H9 (cell line): ENCODE measurements around the gene UBE2Z. TPM values are rescaled to one million over a fixed set of nuclear protein-coding genes. Genes with fewer than 3 reads are reported as not detected.

Experiments used
- DNase-seq: peaks from one replicate; pipeline ENCODE4 v3.0.0-alpha.2; 2017
- H2AFZ ChIP-seq: one replicate; pipeline ENCODE4 v1.6.1; 2013; ENCODE audit warnings: mild to moderate bottlenecking, low read length, control low read depth, moderate library complexity
- H2AK5ac ChIP-seq: 2 replicates; pipeline ENCODE4 v1.6.1; 2013; ENCODE audit warnings: low read length, control low read depth, mixed read lengths; ENCODE audit not compliant: insufficient read length
- H2BK120ac ChIP-seq: one replicate; pipeline ENCODE4 v1.6.1; 2013; ENCODE audit warnings: low read depth, mild to moderate bottlenecking, low read length, control low read depth, inconsistent platforms; ENCODE audit not compliant: poor library complexity, severe bottlenecking
- H2BK12ac ChIP-seq: 2 replicates; pipeline ENCODE4 v1.6.1; 2013; ENCODE audit warnings: low read length, control low read depth, mixed read lengths, low read depth; ENCODE audit not compliant: insufficient read length
- H2BK15ac ChIP-seq: 2 replicates; pipeline ENCODE4 v1.6.1; 2013; ENCODE audit warnings: low read depth, low read length, control low read depth
- H2BK20ac ChIP-seq: one replicate; pipeline ENCODE4 v1.6.1; 2013; ENCODE audit warnings: low read depth, mild to moderate bottlenecking, low read length, control low read depth, inconsistent platforms; ENCODE audit not compliant: poor library complexity, severe bottlenecking
- H2BK5ac ChIP-seq: 2 replicates; pipeline ENCODE4 v1.6.1; 2013; ENCODE audit warnings: low read length, control low read depth, mixed read lengths; ENCODE audit not compliant: insufficient read length
- H3K14ac ChIP-seq: 2 replicates; pipeline ENCODE4 v1.6.1; 2013; ENCODE audit warnings: low read length, control low read depth; ENCODE audit not compliant: insufficient read depth
- H3K18ac ChIP-seq: 2 replicates; pipeline ENCODE4 v1.6.1; 2013; ENCODE audit warnings: low read depth, mild to moderate bottlenecking, mixed read lengths, low read length, control low read depth; ENCODE audit not compliant: insufficient read length
- H3K23ac ChIP-seq: 2 replicates; pipeline ENCODE4 v1.6.1; 2013; ENCODE audit warnings: low read length, control low read depth, mixed read lengths, low read depth; ENCODE audit not compliant: insufficient read length
- H3K23me2 ChIP-seq: 2 replicates; pipeline ENCODE4 v1.6.1; 2013; ENCODE audit warnings: low read depth, mild to moderate bottlenecking, mixed read lengths, low read length, control low read depth; ENCODE audit not compliant: insufficient read length, poor library complexity, severe bottlenecking
- H3K27ac ChIP-seq: 2 replicates; pipeline ENCODE4 v1.5.1; 2013; ENCODE audit warnings: low read length, control low read depth, mixed read lengths, low read depth; ENCODE audit not compliant: insufficient read length
- H3K27me3 ChIP-seq: 2 replicates; pipeline ENCODE4 v1.6.1; 2013; ENCODE audit warnings: low read length, control low read depth, inconsistent platforms; ENCODE audit not compliant: insufficient read depth
- H3K4ac ChIP-seq: 2 replicates; pipeline ENCODE4 v1.6.1; 2013; ENCODE audit warnings: low read depth, mild to moderate bottlenecking, control low read depth, inconsistent platforms, low read length, moderate library complexity
- H3K4me1 ChIP-seq: 2 replicates; pipeline ENCODE4 v1.6.1; 2013; ENCODE audit warnings: low read length, control low read depth, inconsistent platforms; ENCODE audit not compliant: insufficient read depth
- H3K4me2 ChIP-seq: 2 replicates; pipeline ENCODE4 v1.6.1; 2013; ENCODE audit warnings: low read length, control low read depth, mixed read lengths; ENCODE audit not compliant: insufficient read length, insufficient read depth
- H3K56ac ChIP-seq: 2 replicates; pipeline ENCODE4 v1.6.1; 2013; ENCODE audit warnings: low read depth, mild to moderate bottlenecking, mixed read lengths, low read length, control low read depth; ENCODE audit not compliant: insufficient read length
- H3K79me1 ChIP-seq: 2 replicates; pipeline ENCODE4 v1.6.1; 2013; ENCODE audit warnings: low read depth, mild to moderate bottlenecking, moderate library complexity, low read length, control low read depth, inconsistent platforms; ENCODE audit not compliant: insufficient read depth, poor library complexity, severe bottlenecking
- H3K79me2 ChIP-seq: 2 replicates; pipeline ENCODE4 v1.6.1; 2013; ENCODE audit warnings: low read length, control low read depth, inconsistent platforms; ENCODE audit not compliant: insufficient read depth
- H3K9ac ChIP-seq: 2 replicates; pipeline ENCODE4 v1.6.1; 2013; ENCODE audit warnings: low read length, control low read depth, mixed read lengths; ENCODE audit not compliant: insufficient read length; ENCODE audit errors: extremely low read depth
- H3K9me3 ChIP-seq: one replicate; pipeline ENCODE4 v1.6.1; 2013; ENCODE audit warnings: low read depth, low read length, inconsistent platforms; ENCODE audit not compliant: control insufficient read depth
- H3T11ph ChIP-seq: one replicate; pipeline ENCODE4 v1.6.1; 2013; ENCODE audit warnings: mild to moderate bottlenecking, low read length, control low read depth, inconsistent platforms
- H4K20me1 ChIP-seq: one replicate; pipeline ENCODE4 v1.6.1; 2013; ENCODE audit not compliant: control insufficient read depth, insufficient read length, insufficient read depth
- H4K5ac ChIP-seq: 2 replicates; pipeline ENCODE4 v1.6.1; 2013; ENCODE audit warnings: low read depth, mild to moderate bottlenecking, mixed read lengths, low read length, control low read depth; ENCODE audit not compliant: insufficient read length
- H4K8ac ChIP-seq: replicated peaks from 2 replicates; pipeline ENCODE4 v1.6.1; 2013; ENCODE audit warnings: low read length, control low read depth, mixed read lengths, low read depth; ENCODE audit not compliant: insufficient read length
- H4K91ac ChIP-seq: 2 replicates; pipeline ENCODE4 v1.6.1; 2013; ENCODE audit warnings: low read depth, mild to moderate bottlenecking, moderate library complexity, mixed read lengths, low read length, control low read depth; ENCODE audit not compliant: insufficient read length
- H3K27ac Mint-ChIP-seq, 3 experiments: 2 replicates in 2 of 3; 3 replicates in 1 of 3; pipeline ENCODE4 v1.8.0; 2020 to 2021; ENCODE audit warnings: mixed read lengths in 3 of 3, mild to moderate bottlenecking in 1 of 3, moderate library complexity in 1 of 3
- H3K27me3 Mint-ChIP-seq: 2 replicates; pipeline ENCODE4 v1.8.0; 2021; ENCODE audit warnings: low read depth, mild to moderate bottlenecking, moderate library complexity, mixed read lengths
- H3K36me3 Mint-ChIP-seq, 3 experiments: 2 replicates in 2 of 3; 3 replicates in 1 of 3; pipeline ENCODE4 v1.8.0; 2020 to 2021; ENCODE audit warnings: low read depth in 3 of 3, mixed read lengths in 3 of 3; ENCODE audit not compliant: insufficient read depth in 1 of 3
- H3K4me1 Mint-ChIP-seq, 2 experiments: 2 replicates each; pipeline ENCODE4 v1.8.0; 2020; ENCODE audit warnings: mixed read lengths in 2 of 2
- H3K4me3 Mint-ChIP-seq, 2 experiments: 2 replicates in 1 of 2; 3 replicates in 1 of 2; pipeline ENCODE4 v1.8.0; 2020 to 2021; ENCODE audit warnings: mild to moderate bottlenecking in 2 of 2, mixed read lengths in 2 of 2, moderate library complexity in 1 of 2
- H3K9me3 Mint-ChIP-seq, 2 experiments: 2 replicates in 1 of 2; 3 replicates in 1 of 2; pipeline ENCODE4 v1.8.0; 2020; ENCODE audit warnings: mild to moderate bottlenecking in 2 of 2, mixed read lengths in 2 of 2, moderate library complexity in 1 of 2
- WGBS: extraction: QIAGEN DNeasy Blood & Tissue Kit; methylation state at CpG from one replicate; pipeline ENCODE4 v1.1.7; 2013; ENCODE audit warnings: missing lambda C conversion rate, low lambda C conversion rate, mixed read lengths; ENCODE audit not compliant: insufficient read length; ENCODE audit errors: extremely low coverage; 5-methylcytosine and 5-hydroxymethylcytosine counted together
- total RNA-seq: library from RNA; stranded (reverse); gene quantifications from 2 replicates; pipeline ENCODE4 v1.2.1, GENCODE V29; 2021
- TF ChIP-seq, protein P1 (sequence below): fragments of 200-600 bp; sonication (generic); conservative IDR thresholded peaks from 3 replicates; pipeline ENCODE4 v1.8.0; 2021; ENCODE audit warnings: antibody characterized with exemption, mild to moderate bottlenecking

Gene UBE2Z
- total RNA-seq, 1 experiment from 2014 or later, result 80.0 TPM

DNA sequence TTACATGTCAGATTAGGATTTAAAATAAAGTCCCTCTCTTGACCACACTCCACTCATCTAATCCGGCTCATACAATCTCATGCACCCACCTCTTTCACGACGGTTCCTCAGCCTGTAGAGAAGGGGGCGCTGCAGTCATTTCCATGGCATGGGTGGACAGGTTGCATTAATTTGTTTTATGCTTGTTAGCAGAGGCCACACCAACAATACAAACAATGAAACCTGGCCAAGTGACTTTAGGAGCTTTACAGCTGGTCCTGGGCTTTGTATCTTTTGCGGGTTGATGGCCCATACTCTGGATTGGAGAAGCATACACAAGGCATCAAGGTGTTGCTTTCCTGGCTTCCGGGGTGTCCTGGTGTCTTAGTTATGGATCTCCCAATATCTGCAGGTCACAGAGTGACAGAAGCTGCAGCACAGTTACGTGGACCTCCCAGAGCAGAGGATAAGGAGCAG lies 46.1 kb downstream of the UBE2Z start:
- Histone ChIP-seq H3K9ac (no peak overlapping the region), H3K56ac (no peak overlapping the region), H3K14ac (no peak overlapping the region), H2BK120ac (no peak overlapping the region), H3K18ac (no peak overlapping the region), H2BK5ac (no peak overlapping the region), H4K20me1 (no peaks in the 10 kb centered on the region), H3K9me3 (no peaks in the 10 kb centered on the region), H4K91ac (no peak overlapping the region), H3K23ac (no peak overlapping the region), H2BK20ac (no peak overlapping the region), H3T11ph (no peak overlapping the region), H3K27me3 (no peaks in the 10 kb centered on the region), H4K5ac (no peak overlapping the region), H2AK5ac (no peak overlapping the region), H2BK12ac (no peak overlapping the region), H3K23me2 (no peaks in the 10 kb centered on the region), H4K8ac (no peak overlapping the region), H3K4me1 (peaks cover 3% of the 10 kb centered on the region; the same call in 1 of the 2 replicates), H3K27ac (no peak overlapping the region), H2AFZ (peak overlapping the region; percentile 81), H3K4me2 (no peak overlapping the region), H3K79me2 (no peaks in the 10 kb centered on the region), H3K4ac (no peak overlapping the region), H3K79me1 (no peaks in the 10 kb centered on the region), H2BK15ac (no peak overlapping the region)
- TF ChIP-seq, protein P1, sequence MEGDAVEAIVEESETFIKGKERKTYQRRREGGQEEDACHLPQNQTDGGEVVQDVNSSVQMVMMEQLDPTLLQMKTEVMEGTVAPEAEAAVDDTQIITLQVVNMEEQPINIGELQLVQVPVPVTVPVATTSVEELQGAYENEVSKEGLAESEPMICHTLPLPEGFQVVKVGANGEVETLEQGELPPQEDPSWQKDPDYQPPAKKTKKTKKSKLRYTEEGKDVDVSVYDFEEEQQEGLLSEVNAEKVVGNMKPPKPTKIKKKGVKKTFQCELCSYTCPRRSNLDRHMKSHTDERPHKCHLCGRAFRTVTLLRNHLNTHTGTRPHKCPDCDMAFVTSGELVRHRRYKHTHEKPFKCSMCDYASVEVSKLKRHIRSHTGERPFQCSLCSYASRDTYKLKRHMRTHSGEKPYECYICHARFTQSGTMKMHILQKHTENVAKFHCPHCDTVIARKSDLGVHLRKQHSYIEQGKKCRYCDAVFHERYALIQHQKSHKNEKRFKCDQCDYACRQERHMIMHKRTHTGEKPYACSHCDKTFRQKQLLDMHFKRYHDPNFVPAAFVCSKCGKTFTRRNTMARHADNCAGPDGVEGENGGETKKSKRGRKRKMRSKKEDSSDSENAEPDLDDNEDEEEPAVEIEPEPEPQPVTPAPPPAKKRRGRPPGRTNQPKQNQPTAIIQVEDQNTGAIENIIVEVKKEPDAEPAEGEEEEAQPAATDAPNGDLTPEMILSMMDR, result peak; percentile 76
- DNase-seq, result peak; percentile 84
- Mint-ChIP-seq H3K4me3 (no peak overlapping the region), H3K27me3 (peaks cover 2% of the 10 kb centered on the region; the same call in 1 of the 2 replicates), H3K4me1 (peaks cover 11 to 15% of the 10 kb centered on the region in 2 experiments), H3K36me3 (no peaks in the 10 kb centered on the region), H3K9me3 (no peaks in the 10 kb centered on the region), H3K27ac (no peak overlapping the region; a peak in 1 of 7 replicates)
- WGBS, result no CpG with 5 or more reads among the region's 7 CpGs
